HG02610 (cell line): ENCODE measurements around the gene BMI1.

ENCODE experiments used
- ATAC-seq: cut with Tn5 transposase; IDR thresholded peaks from one replicate; pipeline ENCODE4 v1.9.1; 2021; ENCODE audit warnings: mild to moderate bottlenecking, moderate library complexity; ENCODE audit not compliant: unreplicated experiment

BMI1 gene

GRCh38 chr10:22365644-22366434, 44.9 kb downstream of the BMI1 start:
- ATAC-seq: no peak

DNA sequence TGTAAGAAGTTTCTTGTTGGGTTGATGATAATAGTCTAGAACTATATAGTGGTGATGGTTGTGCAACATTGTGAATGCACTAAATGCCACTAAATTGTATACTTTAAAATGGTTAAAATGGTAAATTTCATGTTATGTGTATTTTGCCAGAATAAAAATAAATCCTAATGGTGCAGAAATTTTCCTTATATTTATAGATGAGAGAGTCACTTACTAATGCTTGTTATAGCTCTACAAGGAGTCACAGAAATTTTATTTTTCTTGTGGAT, 45.5 kb downstream of the BMI1 start:
- ATAC-seq: no peak

GRCh38 chr10:22366771-22367170, 45.9 kb downstream of the BMI1 start:
- ATAC-seq: no peak

DNA sequence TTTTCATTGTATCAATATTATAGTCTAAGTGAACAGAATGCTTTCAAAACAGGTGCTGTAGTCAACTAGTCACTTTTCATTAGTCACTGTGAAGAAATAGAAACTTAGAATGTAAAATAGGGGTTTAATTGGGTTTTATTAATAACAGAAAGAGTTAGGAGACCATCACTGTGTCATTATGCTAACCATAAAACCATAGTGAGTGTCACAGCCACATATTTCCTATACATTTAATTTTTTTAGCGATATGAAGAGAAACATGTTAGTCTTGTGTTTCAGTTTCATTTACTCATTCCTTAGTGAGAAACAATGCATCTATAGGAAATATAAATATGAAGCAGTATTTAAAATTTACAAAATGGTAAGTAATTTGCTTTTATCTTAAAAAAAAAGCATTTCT, 46.6 kb downstream of the BMI1 start:
- no peak for ATAC-seq

DNA sequence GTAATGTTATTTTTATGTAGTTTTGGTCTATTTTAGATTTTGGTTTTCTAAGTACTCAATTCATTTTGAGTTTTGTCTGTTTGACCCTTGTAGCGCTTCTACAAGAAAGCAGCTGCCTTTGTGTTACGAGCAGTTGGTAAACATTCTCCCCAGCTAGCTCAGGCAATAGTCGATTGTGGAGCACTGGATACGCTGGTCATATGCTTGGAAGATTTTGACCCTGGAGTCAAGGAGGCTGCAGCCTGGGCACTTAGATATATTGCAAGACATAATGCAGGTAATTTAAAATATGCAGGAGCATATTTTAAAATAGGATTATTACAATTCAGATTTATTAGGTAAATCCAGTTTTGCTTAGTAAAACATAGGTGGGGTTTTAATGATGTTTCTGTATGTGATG, 47.5 kb downstream of the BMI1 start:
- no peak for ATAC-seq

- ATAC-seq: no peak
Measured at GRCh38 chr10:22368981-22369380, 48.1 kb downstream of the BMI1 start.

GRCh38 chr10:22369434-22370072, 48.7 kb downstream of the BMI1 start:
- peak; percentile 82 for ATAC-seq

GRCh38 chr10:22370320-22370719, 49.4 kb downstream of the BMI1 start:
- ATAC-seq: no peak

DNA sequence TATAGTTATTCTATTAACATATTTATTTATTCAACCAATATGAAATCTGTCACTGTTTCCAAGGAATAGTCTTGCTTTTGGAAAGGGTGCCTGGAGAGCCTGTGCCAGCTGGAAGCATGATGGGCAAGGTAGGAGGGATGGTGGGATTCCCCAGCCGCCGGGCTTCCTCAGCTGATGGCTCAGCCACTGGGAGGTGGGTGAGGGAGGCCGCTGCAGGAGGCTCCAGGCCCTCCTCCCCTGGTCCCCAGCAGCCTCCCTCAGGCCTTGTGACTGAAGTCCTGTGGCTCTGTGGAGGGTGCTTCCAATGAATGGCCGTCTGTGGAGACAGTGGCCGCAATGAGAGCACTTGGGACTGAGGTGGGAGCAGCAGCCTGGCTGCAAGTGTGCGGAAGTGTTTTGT, 51.4 kb downstream of the BMI1 start:
- no peak for ATAC-seq

DNA sequence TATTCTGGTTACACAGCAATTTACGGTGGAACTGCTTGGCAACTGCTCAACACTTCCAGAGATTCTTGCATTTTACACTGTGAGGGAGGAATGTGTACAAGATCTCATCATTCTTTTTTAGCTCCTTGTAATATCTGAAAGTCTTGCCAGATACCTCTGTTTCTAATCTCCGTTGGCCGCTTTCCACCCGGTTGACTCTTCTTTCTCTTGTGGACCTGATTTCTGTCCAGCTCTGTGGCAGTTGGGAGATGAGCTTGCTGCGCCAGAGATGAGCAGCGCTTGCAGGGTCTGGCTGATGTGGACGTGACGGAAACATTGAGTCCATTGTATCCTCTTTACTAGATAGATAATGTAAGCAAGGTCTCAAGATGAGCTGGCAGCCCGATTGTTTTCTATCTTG, 52.0 kb downstream of the BMI1 start:
- no peak for ATAC-seq

GRCh38 chr10:22374489-22375126, 53.7 kb downstream of the BMI1 start:
- no peak for ATAC-seq

- peak; percentile 58 for ATAC-seq
Measured at GRCh38 chr10:22379059-22379458, 58.2 kb downstream of the BMI1 start.
